ENCODE data around the gene SOS1.

- TF ChIP-seq CTCF (IDR thresholded peaks at IDR 0.05), result no peak
- TF ChIP-seq POLR2A (IDR thresholded peaks at IDR 0.05), result no peak
- TF ChIP-seq EP300 (IDR thresholded peaks at IDR 0.05), result no peak
Measured at GRCh38 chr2:38945911-38946310, 174.9 kb downstream of the SOS1 start.

All from ovary (tissue), 3 donors.